ENCODE results near the gene ENTPD8. TPM values are rescaled to one million over a fixed set of nuclear protein-coding genes. Genes with fewer than 3 reads are reported as not detected.
A peak's percentile ranks its signal among the peaks of the same experiment; 100 is the strongest.

ENTPD8 gene
- total RNA-seq, 1 donor from 2014 or later = 0.19 TPM

DNA sequence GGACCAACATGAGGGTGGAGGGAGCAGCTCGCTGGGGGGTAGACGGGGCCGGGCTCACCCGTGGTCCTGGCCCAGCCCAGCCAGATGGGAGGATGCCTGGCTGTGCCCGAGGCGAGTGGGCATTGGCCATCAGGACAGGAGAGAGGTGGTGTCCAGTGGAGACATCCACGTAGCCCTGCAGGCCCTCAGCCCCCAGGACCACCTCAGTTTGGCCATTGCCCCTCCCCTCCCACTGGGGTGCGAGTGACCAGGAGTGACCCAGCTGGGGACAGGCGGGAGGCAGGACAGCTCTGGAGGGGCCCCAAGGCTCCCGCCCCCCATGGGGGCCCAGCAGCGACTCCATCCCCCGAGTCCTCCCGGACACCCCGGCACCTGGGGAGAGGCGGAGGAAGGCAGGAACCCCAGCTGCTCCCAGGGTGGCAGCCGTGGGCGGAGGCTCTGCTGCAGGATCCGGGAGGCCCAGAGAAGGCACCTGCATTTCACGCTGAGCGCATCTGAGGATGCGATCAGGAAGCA lies 9.7 kb downstream of the ENTPD8 start:
- no peak for DNase-seq (ENCODE audit: low read depth)

DNA sequence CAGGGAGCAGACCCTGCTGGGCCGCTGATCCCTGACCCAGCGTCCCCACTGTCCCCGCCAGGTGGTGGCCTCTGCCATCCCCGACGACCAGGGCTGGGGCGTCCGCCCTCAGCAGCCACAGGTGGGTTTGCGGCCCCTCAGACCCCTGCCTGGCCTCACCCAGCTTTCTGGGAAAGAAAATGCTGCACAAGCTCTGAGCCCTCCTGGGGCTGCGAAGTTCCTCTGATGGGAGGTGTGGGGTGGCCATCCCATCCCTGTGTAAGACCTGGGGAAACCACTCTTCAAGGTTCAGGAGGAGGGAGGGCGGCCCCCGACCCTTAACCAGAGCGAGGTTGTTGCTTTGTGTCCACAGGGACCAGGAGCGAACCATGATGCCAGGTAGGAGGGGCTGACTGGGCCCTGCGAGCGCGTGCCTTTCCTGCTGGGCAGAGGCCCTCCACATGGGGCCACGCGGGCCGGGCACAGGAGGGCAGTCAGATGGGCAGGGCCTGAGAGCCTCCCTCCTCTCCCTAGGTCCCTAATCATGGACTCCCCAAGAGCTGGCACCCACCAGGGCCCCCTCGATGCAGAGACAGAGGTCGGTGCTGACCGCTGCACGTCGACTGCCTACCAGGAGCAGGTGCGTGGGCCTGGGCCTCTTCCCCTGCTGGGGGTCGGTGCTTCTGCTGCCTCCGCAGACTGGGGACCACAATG lies 10.3 kb downstream of the ENTPD8 start:
- no peak for DNase-seq (ENCODE audit: low read depth)

DNA sequence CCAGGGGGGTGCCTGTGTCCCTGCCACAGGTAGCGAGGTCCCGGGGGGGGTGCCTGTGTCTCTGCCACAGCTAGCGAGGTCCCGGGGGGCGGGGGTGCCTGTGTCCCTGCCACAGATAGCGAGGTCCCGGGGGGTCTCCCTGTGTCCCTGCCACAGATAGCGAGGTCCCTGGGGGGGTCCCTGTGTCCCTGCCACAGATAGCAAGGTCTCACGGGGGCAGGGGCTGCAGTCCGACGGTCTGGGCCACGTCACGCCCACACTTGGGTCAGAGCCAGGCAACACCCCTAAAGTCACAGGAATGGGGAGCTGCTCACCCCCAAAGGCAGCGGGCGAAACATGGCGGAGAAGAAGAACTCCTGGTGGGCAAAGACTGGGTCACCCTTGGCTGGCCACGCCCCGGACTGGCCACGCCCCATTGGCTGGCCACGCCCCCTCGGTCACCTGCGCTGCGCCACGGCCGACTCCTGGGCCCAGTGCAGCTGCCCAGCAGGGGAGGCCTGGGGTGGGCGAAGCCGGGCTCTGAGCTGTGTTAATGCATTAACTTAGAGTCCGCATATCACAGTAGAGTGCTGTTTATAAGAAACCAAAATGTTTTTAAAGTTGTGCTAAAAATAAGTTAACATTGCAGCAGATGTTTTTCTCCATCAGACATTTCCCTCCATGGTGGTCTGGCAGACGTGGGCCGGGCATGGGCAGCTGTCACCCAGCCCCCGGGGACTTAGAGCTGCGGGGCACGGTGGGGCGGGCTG lies 11.0 kb downstream of the ENTPD8 start:
- peak; percentile 65 for DNase-seq (ENCODE audit: low read depth)

DNA sequence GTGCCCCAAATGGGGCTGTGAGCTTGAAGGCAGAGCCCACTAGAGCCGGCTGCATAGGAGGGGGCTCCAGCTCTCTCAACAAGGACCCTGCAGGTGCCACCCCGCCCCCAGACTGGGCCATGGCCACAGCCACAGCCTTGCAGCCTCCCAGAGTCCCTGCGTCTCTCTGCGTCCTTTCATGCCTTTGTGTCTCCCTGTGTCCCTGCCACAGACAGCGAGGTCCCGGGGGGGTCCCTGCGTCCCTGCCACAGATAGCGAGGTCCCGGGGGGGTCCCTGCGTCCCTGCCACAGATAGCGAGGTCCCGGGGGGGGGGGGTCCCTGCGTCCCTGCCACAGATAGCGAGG lies 11.6 kb downstream of the ENTPD8 start:
- no peak for DNase-seq (ENCODE audit: low read depth)

DNA sequence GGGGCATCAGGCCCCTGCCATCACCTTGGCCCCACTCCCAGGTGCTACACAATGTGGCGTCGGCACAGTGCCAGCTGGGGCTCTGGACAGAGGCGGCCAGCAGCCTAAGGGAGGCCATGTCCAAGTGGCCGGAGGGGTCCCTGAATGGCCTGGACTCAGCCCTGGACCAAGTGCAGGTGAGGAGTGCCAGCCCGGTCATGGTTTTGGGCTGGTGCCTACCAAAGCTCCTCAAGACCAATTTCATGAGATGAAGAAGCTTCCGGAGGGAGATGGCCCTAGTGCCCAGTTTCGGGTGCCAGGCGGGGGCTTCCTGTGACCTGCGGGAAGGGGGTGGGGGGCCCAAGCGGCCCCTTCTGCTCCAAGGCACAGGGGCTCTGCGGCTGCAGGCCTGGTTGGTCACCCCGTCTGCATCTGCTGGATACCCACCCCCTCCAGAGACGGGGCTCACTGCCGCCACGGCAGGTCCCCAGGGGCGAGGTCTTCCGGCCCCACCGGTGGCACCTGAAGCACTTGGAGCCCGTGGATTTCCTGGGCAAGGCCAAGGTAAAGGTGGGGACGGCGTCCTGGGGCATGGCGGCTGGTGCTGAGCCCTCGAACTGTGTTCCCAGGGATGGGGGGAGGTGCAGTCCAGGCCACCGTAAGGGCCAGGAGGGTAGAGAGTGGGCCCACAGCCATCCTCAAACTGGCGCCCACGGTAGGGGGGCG lies 12.2 kb downstream of the ENTPD8 start:
- no peak for DNase-seq (ENCODE audit: low read depth)

DNA sequence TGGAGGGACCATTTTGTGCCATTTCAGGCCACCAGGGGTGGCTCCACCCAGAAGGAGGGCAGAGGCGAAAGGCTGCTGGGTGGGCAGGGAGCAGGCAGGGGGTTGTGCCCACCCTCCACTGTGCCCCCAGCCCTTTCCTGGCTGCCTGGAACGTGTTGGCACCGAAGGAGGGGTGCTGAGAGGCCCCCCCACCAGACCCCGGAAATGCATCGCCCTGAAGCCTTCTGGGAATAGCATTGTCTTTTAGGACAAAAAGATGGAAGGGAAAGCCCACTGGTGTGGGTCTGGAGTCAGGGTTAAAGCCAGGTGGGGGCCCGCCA lies 12.9 kb downstream of the ENTPD8 start:
- DNase-seq (ENCODE audit: low read depth) = no peak

DNA sequence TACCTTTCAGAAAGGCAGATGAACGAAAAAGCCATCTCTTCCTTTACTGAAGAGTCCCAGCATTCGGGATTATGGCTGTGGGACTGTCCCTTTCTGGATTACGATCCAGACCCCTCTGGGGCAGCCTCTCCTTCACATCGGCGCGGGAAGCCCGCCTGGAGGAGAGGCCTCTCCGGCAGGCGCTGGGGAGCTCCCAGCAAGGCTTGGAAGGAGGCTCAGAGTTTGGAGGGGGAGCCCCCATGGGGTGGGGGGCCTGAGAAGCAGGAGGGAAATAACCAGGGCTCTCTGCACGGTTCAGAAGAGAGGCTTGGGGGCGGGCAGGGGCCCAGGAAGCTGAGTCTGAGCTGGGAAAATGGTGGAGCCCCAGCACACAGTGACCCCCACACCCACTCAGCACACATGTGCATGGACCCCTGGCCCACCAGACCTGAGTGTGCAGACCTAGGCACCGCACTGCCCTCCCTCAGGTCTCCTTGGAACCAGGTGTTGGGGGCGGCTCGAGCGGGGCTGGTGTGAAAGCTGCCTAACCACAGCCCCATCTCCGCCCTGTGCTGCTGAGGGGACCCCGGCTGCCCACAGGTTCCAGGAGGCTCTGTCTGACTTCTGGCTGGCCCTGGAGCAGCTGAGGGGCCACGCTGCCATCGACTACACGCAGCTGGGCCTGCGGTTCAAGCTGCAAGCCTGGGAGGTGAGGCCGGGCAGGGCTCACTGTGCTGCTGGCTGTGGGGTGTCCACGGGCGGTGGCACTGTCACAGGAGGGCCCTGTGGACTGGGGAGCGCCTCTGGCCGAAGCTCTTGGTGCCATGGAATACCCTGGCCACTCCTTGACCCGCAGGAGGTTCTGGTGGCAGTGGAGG lies 13.5 kb downstream of the ENTPD8 start:
- DNase-seq (ENCODE audit: low read depth) = no peak

DNA sequence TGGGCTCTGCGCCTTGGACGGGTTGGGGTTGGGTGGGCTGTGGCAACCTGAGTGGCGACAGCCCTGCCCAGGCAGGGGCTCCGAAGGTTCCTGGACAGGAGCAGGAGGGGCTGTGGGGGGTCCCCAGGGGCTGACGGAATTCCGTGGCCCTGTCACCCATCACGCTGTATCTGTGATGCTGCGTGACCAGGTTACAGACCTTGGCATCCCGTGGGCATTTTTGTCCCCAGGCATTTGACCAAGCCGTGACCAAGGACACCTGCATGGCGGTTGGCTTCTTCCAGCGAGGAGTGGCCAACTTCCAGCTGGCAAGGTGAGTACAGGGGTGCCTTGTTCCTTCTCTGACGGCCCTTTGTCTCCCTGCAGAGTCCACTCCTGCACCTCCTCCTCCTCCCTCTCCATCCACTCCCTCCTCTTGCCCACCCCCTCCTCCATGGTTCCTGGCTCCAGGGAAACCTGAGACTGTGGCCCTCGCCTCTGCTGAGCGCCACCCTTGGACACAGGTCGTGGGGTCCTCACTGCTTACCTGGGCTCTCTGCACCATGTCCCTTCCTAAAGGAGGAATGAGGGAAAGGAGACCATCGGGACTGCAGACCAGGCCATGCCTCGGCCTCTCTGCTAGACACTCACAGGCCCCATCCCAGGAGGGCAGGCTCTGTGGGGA lies 15.0 kb downstream of the ENTPD8 start:
- no peak for DNase-seq (ENCODE audit: low read depth)

DNA sequence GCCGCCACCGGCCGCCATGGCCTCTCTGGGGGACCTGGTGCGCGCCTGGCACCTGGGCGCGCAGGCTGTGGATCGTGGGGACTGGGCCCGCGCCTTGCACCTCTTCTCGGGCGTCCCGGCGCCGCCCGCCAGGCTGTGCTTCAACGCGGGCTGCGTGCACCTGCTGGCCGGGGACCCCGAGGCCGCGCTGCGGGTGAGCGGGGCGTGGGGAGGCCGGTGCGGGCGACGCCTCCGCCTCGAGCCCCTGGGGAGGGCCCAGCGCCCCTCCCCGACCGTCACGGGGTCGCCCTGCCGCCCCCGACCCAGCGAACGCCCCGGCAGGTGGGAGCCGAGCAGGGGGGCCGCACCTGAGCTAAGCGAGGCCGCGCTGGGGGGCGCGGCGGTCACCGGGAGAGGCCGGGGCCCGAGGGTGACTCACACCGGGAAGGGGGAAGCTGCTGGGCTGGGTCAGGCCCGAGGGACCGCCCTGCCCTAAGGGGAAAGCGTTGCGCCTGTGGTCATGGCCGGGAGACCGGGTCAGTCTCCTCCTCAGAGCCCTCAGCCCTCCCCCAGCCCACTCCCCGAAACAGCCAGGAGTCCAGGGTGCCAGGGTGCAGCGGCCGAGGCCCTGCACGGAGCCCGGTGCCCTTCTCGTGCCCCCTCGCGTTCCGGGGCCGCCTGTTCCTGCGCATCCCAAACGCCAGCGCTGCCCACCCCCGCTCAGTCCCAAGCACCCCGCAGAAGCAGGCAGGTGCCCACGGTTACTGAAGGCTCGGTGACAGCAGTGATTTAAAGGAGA lies 17.5 kb downstream of the ENTPD8 start:
- no peak for DNase-seq (ENCODE audit: low read depth)

DNA sequence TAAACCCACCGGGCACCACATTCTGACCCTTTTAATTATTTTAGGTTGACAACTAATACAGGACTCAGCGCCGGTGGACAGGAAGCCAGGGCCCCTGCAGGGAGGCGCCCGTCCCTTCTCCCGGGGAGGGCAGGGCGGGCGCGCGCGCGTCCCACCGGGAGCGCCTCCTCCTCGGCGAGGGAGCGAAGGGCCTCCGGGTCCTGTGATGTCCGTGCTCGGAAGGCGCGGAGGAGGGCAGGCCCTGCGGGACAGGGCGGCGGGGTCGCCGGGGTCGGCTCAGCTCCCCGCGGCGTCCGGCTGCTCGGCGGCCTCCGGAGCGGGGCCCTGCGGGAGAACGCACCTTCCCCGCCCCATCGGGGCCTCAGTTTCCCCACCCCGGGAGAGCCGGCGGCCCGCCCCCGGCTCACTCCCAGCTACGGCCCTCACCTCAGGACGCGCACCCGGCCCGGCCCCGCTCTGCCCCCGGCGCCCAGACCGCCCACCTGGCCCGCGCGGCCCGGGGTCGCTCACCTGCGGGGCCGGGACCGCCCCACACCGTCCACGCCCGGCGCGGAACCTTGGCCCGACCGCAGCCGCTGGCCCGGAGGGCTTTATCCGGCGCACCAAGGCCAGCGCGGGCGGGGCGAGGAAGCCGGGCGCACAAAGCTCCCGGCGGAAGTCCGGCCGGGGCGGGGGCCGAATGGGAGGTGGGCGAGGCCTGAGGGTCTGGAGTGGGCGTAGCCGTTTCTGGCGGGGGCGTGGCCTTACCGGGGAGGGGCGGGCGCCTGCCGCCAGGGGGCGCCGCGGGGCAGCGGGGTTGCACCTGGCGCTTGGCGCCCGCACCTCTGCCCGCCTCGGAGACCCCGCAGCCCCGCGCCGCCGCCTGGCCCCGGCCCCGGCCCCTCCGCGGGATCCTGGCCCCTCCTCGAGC lies 18.3 kb downstream of the ENTPD8 start, which contains the start of the genes EXD3 and NOXA1:
TSS of gene EXD3 (minus strand) at position 559 of the 910 bp plus-strand sequence. CDS start 27,805 bp downstream, outside the sequence.
TSS of gene NOXA1 (plus strand) at position 790 of the 910 bp plus-strand sequence. CDS start 137 bp downstream, outside the sequence.
- DNase-seq (ENCODE audit: low read depth) = peak; percentile 92

DNA sequence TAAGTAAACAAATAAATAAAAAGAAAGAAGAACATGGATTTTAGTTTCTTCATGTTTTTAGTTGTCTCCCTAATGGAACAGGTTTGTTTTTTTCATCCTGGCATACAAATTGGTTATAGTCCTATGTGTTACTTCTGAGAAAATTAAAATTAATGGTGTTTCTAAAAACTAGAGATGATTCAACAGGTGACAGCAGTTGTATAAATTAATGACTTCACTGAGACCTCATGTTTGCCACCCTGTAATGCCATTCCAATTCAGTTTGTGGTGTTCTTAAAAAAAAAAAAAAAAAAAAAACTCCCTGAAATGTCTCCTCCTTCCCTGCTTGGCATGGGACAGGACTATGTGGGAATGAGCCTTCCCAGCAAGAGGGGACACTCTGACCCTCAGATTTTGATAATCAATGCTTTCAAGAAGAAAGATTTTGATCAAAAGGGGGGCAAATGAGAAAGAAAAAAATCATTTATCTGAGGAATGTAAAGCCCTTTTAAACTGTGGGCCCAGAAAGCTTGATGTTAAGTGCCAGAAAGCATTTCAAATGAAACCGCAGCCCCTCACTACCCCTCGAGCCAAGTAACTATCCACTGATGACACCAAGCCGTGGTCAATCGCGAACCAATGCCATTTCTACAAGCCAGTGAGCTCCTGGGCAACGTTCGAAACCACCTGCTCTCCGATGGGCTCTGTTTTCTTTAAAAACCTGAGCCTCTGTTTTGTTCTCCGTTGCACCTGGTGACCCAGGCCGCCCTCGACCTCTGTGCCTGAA lies 19.1 kb downstream of the ENTPD8 start:
- DNase-seq (ENCODE audit: low read depth) = no peak

DNA sequence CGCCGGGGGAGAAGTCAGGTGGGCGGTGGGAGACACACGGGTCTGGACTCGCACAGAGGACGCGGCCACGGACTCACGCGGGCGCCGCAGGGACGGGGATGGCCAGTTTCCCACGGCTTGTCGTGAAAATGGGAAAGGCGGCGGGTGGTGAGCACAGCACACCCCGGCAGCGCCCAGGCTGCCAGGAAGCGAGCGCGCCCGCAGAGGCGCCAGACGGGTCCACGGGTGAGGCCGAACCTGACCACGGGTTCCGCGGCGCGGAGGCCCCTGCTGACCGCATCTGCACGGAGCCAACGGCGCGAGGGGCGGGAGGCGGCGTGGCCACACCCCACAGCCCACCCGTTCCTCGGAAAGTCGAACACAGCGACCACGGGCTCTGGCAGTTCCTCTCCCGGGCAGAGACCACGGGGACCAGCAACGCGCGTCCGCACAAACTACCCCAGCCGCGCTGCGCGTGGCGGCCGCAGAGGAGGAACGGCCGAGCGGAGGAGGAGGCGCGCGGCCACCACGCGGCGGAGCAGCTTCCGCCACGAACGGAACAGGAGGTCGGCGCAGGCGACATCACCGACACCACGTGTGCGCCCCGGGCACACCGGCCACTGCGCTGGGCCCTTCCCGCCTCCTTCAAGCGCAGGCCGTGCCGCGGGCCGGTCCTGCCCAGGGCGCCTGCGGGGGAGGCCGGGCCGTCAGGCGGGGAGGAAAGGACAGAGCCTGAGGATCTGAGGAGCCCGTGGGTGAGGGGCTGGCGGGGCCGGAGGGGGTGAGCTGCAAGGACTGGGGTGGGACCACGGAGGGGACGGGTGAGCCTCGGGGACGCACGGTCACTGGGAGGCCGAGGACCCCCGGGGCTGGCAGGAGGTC lies 23.8 kb downstream of the ENTPD8 start:
- no peak for DNase-seq (ENCODE audit: low read depth)

DNA sequence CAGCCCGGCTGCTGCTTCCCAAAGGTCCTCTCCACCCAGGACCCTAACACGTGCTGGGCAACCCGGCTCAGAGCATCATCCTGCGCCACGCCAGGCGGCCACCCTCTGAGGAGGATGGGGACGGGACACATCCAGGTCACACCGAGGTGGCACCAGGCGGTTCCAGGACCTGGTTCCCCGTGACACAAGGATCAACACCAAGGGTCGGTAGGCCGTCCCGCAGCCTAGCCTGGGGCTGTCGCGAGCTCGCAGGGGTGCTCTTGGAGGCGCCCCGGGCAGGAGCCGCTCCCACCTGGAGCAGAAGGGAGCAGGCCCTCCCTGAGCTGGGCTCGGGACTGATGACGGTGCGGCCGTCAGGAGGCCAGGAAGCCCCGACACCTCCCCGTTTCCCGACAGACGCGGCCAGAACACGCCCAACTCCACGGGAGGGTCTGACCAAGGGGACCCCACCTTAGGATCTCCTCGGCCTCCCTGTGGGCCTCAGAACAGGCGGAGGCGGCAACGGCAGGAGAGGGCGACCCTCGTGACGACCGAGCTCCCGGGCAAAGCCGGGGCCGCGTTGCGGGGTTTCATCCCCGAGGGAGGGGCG lies 24.5 kb downstream of the ENTPD8 start:
- DNase-seq (ENCODE audit: low read depth) = no peak

DNA sequence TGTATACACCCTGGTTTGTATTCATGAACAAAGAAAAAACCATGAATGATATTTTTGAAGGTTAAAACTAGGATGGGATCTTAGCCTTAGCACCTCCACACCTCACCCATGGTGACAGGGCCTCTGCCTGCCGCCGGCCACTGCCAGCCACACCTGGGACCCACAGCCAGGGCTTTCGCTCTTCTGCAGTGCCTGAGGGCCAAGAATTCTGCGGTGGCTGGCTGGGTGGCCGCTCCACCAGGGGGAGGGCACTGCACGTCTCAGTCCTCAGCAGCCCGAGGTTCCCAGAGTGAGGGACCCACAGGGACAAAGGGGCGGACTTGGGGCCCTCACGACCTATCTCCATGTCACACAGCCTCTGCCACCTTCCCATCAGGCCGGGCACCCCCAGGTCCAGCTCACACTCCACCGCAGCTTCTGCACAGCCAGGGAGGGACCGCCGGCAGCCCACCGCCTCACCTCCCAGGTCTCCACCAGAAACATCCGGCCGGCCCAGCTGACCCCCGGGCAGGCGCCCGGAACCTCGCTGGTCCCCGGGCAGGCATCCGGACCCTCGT lies 25.1 kb downstream of the ENTPD8 start:
- DNase-seq (ENCODE audit: low read depth) = no peak

DNA sequence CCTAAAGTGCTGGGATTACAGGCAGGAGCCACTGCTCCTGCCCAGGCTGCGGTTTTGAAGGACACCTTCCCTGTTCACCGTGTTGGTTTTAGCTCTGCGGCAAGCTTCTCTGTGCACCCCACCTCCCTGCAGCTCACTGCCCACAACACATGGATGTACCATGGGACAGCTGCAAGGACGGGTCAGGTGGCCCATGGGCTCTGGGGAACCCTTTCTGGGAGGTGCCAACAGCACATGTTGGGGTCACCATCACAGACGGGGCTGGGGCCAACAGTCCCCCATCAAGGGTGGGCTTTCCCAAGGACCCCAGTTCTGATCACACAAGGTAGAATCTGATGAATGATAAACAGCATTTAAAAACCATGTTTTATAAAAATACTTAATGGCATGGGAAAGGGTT lies 25.7 kb downstream of the ENTPD8 start:
- DNase-seq (ENCODE audit: low read depth) = no peak

DNA sequence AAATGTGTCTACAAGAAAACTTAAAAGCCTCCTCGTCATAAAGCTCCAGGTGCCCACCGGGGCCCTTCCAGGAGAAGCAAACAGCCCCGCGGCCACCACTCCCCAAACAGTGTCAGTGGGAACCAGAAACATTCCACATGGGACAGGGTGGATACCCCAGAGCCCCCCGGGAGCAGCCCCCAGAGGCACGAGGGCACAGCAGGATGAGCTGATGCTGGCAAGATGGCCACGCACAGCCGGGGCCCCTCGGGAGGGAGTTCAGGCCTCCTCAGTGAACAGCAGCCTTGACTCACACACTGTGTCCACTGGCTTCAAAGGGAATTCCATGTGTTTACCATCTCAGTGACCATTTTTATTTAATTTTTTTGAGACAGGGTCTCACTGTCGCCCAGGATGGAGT lies 28.7 kb downstream of the ENTPD8 start:
- no peak for DNase-seq (ENCODE audit: low read depth)

Measured in myocyte (in vitro differentiated cells).